HG03558 (cell line): ENCODE measurements around the gene MGLL.
"Not testable (repeated sequence)": the region's sequence is repeated elsewhere in the genome, so short reads cannot be mapped to it uniquely, and the experiment has no call there.

Experiments
- ATAC-seq: cut with Tn5 transposase; IDR thresholded peaks from one replicate; pipeline ENCODE4 v1.9.1; 2021; ENCODE audit warnings: moderate number of reproducible peaks; ENCODE audit not compliant: unreplicated experiment; ENCODE audit errors: extremely low read depth

The MGLL gene

DNA sequence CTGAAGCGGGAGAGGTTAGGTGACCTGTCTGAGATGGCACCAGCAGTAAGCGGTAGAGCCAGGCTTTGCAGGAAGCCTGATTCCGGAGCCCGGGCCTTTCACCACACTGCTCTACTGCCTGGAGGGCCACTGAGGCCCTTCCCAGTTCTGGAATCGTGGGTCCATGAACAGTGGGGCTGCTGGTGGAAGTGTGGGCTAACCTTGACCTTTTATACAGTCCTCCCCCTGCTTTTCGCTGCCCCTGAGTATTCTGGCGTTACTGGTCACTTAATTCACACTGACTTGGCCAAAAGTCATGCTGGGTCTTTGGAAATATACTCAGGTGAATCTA lies 152.1 kb downstream of the MGLL start:
- no peak for ATAC-seq

DNA sequence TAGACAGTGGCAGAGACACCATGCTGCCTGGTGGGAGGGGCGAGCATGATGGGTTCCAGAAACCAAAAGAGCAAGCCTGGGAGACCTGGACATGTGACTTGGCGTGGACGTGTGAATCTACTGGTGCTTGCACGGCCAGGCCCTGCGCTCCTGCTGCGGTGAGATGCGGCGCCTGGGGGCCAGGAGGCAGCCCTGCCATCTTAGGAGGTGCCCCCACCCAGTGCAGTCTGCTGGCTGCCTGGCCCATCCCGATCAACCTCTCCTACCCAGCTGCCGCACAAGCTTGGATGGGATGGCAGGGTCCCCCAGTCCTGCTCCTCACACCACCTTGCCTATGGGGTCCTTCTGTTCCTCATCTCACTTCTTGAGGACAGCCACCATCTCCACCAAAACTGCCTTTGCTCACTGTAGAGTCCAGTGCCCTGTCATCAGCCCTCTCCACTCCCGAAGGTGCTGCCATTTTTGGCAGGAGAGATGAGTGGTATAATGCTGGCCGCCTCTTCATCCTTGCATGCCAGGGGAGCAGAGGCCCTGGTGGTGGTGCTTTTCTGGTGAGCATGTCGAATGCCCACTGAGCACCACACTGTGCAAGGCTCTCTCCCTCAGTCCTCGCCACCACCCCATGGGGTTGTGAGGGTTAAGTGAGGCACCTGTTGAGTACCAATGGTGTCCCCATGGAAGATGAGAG lies 152.6 kb downstream of the MGLL start:
- no peak for ATAC-seq

DNA sequence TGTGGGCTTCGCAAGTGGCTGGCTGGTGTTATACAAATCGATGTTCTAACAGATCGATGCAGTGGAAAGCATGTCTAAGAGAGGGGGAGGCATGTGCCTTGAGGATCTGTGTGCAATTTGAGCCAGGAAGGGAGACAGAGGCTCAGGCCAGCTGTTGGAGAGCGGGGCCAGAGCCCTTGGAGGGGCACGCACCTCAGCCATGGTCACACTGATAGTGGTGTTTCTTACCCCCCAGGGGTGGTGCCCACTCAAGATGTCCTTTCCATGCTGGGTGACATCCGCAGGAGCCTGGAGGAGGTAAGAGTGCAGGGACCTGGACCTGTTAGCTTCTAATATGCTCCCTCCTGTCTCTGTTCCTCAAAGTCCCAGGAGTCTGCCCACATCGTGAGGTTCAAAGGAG lies 153.4 kb downstream of the MGLL start:
- no peak for ATAC-seq

DNA sequence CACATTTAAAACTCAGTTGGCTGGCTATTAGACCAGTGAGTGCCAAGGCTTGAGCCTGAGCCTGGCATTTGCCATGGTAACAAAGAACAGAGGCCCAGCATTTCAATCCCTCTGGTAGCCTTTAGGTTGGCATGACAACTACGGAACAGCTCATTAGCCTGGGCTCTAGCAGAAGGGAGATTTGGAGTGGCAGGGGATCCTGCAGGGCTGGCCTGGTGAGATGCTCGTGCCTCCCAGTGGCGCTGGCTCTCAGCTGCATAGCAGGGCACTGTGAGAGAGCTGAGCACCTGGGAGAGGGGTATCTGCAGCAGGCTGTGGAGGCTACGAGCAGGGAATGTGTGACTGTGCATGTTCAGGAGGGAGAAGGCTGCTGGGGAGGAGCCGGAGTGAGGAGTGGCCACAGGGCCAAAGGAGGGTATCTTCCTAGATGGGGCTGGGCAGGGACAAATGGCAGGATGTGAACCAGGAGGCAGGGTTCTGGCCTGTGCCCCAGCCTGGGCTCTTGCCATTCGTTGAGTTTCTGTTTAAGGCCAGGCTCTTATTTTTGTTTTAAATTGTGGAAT lies 155.1 kb downstream of the MGLL start:
- no peak for ATAC-seq

DNA sequence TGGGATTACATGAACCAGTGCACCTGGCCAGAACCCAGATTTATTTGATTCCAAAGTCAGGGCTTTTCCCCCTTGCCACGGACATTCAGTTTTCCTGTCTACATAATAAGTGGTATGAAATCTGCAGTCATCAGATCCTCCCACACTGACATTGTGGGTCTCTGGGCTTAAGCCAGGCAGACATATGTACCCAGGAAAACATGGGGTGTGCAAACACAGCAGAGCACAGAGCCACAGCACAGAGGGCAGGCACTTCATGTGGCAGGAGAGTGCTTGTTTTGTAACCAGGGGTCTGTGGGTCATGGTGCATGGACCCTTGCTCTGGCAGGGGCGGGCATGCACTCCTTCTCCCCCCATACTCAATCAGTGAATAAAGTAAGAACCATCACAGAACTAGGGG lies 155.6 kb downstream of the MGLL start:
- no peak for ATAC-seq

DNA sequence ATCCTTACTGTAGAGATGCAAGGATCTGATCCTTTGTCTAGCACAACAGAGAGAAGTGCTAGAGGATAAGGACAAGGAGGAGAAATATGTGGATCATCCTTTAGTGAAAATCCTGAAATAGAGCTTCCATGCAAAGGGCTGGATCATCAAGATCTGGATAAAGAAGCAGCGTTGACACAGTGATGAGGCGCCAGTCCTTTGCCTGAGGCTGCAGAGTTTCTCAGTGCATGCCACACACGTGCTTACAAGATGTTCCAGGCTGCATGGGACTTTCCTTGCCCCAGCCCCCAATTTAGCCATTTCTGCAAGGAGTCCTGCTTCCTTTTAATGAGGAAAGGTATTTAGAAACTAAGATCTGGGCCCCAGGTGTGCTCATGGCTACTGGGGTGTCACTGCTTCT lies 156.7 kb downstream of the MGLL start:
- ATAC-seq, result no peak

DNA sequence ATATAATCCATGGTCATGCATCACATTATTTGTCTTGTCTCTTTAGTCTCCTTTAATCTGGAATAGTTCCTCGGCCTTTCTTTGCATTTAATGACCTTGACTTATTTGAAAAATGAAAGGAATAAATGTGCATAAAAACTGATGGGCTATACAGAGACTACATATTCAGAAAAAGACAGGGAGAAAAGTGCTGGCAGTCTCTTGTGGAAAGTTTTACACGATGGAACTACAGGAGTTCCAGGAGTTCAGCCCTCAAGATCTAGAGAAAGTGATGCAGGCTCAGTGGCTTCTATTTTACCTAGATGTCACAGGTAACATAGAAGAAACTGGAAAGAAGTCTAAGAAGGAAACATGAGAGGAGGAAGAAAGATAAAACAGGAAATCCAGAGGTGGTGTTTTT lies 157.2 kb downstream of the MGLL start:
- no peak for ATAC-seq

DNA sequence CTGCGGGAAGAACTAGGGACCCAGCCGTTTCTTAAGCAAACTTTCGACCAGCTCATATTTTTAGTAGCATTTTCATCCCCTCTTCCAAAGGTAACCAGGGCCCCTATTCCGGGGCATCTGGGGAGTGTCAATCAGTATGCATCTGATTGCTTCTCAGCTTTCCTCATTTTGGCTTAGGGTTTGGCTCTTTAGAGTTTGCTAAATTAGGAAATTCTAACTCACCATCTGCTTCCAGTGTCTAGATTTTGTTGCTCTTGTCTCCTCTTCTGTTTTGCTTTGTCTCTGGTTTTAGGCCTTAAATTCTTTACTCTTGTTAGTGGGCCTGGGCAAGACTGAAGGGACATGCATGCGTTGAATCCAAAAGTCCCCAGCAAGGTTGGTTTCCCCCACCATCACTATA lies 159.2 kb downstream of the MGLL start:
- ATAC-seq, result no peak

DNA sequence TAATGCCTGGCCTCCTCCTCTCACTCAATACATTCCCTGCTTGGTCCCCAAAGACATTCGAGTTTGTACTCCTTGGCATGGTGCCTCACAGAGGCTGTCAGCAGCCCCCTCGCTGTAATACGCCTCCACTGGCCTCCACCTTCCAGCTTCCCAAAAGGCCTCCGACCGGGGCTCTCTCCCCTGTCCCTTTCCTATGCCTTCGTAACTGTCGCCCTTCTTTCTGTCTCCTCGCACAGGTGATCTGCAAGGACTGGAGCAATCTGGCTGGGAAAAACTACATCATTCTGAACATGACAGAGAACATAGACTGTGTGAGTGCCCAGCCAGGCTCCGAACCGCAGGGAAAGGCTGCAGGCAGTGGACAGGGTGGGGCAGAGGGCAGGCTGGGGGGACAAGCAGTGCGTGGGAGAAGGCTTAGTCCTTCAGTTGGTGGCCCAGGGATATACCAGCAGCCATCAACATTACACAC lies 160.3 kb downstream of the MGLL start:
- no peak for ATAC-seq

DNA sequence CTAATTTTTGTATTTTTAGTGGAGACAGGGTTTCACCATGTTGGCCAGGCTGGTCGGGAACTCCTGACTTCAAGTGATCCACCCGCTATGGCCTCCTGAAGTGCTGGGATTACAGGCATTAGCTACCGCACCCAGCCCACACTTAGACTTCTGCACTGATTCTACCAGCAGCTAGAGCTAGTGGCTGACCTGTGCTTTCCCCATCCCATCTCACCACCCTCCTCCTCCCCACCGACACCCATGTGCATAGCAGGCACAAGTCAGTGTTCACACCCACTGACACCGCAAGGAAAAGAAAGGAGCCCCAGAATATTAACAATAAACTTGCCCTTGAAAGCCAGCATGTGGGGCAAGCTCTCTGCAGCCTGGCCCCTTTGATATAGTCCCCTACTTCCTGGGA lies 160.7 kb downstream of the MGLL start:
- ATAC-seq, result no peak

DNA sequence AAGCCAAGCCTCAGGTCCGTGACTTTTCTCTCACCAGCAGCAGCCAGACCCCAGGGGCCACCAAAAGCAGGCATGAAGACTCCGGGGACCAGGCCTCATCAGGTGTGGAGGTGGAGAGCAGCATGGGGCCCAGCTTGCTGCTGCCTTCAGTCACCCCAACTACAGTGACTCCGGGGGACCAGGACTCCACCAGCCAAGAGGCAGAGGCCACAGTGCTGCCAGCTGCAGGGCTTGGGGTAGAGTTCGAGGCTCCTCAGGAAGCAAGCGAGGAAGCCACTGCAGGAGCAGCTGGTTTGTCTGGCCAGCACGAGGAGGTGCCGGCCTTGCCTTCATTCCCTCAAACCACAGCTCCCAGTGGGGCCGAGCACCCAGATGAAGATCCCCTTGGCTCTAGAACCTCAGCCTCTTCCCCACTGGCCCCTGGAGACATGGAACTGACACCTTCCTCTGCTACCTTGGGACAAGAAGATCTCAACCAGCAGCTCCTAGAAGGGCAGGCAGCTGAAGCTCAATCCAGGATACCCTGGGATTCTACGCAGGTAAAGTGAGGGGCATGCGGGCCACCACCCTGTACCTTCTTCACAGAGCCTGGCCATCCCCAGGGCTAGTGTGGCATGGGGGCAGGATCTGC lies 161.6 kb downstream of the MGLL start:
- no peak for ATAC-seq

DNA sequence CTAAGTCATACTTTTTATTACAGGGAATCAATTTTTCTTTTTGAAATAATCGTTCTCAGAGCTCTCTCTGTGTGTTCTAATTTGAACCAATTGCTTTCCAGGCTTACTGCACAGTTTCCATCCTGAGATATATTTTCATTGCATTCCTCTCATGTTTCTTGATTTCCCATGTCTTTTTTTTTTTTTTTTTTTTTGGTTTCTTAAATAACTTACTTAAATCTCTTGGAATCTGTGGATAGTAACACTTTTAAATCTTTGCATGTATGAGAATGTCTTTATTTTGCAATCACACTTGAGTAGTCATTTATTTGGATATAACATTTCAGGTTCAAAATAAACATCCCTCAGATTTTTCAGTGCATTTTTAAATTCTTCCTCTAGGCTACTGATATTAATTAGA lies 164.1 kb downstream of the MGLL start:
- ATAC-seq, result no peak

DNA sequence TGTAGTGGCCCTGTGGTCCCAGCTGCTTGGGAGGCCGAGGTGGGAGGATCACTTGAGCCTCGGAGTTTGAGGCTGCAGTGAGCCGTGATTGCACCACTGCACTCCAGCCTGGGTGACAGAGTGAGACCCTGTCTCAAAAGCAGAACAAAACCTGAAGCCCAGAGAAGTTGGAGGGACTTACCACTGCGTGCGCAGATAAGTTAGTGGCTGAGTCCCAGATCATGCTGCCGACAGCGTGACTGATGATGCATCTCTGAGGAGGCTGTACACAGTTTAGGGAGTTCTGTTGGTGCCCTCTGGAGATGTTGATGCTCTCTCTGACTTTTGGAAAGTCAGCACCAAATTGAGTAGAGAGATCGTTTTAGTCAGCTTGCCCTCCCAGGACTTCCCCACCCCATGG lies 165.4 kb downstream of the MGLL start:
- no peak for ATAC-seq

DNA sequence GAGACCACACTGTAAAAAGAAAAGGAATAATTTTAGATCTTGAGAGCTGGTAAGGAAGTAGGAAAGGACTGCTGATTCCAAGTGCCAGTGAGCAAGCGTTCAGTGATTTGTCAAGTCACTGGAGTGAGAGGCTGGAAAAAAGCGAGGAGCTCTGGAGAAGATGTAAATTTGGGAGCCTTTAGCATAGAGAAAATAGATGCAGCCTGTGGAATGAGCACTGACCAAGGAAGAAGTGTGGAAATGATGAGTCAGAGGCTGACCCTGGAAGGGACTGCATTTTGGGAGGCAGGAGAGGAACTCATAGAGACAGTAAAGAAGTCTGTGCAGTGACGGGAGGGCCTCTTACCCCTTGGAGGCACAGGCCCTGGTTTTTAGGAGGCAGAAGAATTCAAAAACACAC lies 166.7 kb downstream of the MGLL start:
- no peak for ATAC-seq

DNA sequence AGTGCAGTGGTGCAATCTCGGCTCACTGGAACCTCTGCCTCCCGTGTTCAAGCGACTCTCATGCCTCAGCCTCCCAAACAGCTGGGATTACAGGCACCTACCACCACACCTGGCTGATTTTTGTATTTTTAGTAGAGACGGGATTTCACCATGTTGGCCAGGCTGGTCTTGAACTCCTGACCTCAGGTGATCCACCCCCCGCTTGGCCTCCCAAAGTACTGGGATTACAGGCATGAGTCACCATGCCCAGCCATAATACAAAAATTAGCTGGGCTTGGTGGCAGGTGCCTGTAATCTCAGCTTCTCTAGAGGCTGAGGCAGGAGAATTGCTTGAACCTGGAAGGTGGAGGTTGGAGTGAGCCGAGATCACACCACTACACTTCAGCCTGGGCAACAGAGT lies 167.3 kb downstream of the MGLL start:
- ATAC-seq, result not testable (repeated sequence)

DNA sequence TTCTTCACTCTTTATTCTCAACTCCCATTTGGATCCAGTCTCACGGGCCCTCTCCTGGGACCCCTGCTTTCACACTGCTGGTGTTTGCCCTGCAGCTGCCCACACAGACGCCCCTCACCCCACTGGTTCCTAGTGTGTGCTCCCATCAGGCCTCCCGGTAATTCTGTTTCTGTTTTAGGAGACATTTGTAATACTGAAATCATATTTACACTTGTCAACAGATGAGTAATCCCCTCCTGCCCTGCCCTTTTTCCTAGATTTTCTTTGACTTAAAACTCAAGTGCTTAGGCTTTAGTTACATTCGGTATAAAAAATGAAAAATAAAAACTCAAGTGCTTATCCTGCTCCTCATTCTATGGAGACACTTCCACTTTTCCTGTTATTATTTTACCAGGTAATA lies 167.9 kb downstream of the MGLL start:
- no peak for ATAC-seq

DNA sequence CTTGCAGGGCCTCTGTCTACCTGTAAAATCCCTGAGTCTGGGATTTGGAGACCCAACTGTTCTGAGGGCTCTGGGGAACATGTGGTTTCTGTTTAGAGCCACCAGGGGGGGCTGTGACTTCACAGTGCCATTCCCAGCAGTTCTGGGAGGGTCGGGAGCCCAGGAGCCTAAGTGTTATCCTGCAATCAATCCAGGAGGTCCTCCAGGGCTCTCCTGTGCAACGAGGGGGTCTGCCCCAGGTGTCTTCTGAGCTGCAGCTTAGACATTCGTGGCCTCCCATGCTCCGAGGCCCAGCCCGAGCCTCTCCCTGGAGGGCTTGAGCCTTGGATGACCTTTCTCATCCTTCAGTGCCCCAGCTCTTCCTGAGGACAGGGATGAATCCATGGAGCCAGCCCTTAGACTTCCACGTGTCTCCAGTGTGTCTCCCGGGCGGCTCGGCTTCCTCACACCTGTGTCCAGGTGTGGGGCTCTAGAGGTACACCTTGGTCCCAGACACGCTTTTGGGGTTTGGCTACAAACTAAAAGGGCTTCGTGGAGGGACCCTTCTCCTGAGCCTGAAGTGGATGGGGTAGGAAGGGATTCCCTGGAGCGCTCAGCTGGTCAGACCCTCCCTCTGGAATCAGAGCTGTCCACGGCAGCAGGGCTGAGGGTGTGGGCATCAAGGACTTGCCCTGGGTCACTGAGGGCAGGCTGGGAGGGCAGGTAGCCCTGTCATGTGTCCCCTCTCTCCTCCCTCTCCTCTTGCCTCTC lies 169.9 kb downstream of the MGLL start:
- no peak for ATAC-seq

DNA sequence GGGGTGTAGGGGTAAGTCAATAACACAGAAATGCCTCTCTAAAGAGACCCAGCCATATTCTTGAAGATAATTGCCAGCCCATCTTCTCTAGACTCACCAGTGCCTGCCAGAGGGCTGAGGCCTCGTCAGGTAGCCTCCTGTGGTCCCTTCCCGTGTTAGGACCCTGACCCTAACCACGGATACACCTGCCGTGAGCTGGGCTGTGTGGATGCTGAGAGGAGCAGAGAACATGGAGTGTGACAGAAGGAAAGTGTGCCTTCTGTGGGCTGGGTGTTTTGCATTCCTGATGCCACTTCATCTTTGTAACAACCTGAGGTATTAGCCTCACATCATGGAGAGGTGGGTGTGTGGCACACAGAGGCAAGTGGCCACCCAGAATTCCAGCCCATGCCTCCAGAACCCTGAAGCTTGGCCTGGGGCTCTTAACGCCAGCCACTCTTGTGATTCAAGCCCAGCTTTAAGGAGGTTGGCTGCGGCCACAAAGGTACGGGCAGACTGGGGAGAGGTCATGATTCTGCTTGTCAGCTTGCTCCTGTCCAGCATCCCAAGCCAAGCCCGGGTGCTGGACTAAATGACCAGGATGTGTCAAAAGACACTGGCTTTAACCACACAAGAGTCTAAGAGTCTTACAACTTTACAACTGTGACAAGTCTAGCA lies 170.7 kb downstream of the MGLL start:
- no peak for ATAC-seq

DNA sequence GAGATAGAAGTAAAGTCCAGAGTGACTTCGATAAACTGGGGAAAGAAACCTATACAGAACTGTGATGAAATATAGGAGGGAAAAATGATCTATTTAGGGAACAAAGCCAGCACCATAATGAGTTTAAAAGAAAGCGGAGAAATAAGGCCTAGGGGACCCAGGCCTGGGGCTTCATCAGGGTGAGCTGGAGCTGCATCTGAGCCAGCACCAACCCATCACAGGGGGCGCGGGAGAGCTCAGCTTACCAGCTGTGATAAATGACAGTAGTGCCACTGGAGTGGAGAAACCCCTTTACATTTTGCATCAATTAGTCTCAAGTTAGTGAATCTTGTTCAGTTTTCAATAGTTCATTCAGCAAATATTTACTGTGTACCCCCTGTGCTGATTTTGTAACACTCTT lies 172.1 kb downstream of the MGLL start:
- no peak for ATAC-seq

DNA sequence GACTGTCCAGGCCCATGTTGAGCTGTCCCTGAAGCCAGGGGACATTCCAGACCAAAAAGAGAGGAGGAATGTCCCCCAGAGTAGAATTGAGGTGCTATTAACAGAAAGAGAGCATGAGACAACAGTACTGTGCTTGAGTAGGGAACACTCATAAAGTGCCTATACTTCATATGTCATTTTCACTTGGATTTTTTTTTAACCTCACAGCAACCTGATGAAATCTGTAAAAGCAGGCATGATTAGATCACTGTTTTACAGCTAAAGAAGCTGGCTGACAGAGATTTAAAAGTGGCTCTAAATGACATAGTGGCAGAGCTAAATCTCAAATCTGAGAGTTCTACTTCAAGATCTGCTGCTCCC lies 174.5 kb downstream of the MGLL start:
- ATAC-seq, result no peak
